HL-60 (cell line): ENCODE data around the gene FAM83C.

ENCODE experiments used
- DNase-seq, 2 experiments: peaks; one replicate each; pipeline ENCODE4 v3.0.0-alpha.2; 2010 to 2020; ENCODE audit warnings: low read depth in 1 of 2, low spot score in 1 of 2
- H3K27ac ChIP-seq: fragments of 250-450 bp; sonication (Bioruptor Pico); replicated peaks from 2 replicates; pipeline ENCODE4 v1.5.1; 2020; ENCODE audit warnings: mild to moderate bottlenecking, moderate library complexity
- H3K27me3 ChIP-seq: fragments of 250-450 bp; sonication (Bioruptor Pico); 2 replicates; pipeline ENCODE4 v1.5.1; 2021; ENCODE audit warnings: mild to moderate bottlenecking, moderate library complexity; ENCODE audit not compliant: insufficient read depth, poor library complexity, severe bottlenecking
- H3K4me3 ChIP-seq: replicated peaks from 2 replicates; pipeline ENCODE4 v1.5.1; 2011; ENCODE audit warnings: mild to moderate bottlenecking, control low read depth, low read length; ENCODE audit not compliant: insufficient read depth
- GABPA ChIP-seq: IDR thresholded peaks from 2 replicates; pipeline ENCODE4 v1.6.1; 2012; ENCODE audit warnings: low read depth
- POLR2AphosphoS5 ChIP-seq: IDR thresholded peaks from 2 replicates; pipeline ENCODE4 v1.6.1; 2012; ENCODE audit warnings: low read depth
- SPI1 ChIP-seq: IDR thresholded peaks from 2 replicates; pipeline ENCODE4 v1.6.1; 2012; ENCODE audit warnings: low read depth, mild to moderate bottlenecking, borderline replicate concordance
- TF ChIP-seq, protein P1 (sequence below): IDR thresholded peaks from 2 replicates; pipeline ENCODE4 v1.6.1; 2012; ENCODE audit warnings: low read depth; ENCODE audit not compliant: insufficient replicate concordance
- TF ChIP-seq, protein P2 (sequence below): IDR thresholded peaks from one replicate; pipeline ENCODE4 v1.5.1; 2011; ENCODE audit warnings: low read length, control low read depth, inconsistent platforms; ENCODE audit not compliant: insufficient read depth

FAM83C gene

DNA sequence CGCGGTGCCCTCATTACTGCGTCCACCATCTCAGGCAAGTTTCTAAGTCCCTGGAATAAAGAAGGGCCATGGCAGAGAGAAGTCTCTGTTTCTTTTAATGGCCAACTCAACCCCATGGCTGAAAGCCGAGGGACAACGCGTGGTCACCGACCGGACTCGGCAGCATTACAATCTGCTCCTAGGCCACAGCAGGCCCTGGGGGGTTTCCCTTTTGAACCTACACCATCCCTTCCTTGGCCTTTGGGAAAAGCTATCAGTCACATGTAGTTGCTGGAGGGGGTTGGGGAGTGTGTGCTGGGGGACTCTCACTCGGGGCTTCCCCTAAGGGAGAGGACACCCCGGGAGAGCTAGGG lies 11.1 kb upstream of the FAM83C start:
- Histone ChIP-seq H3K4me3 (no peak overlapping the region), H3K27ac (no peak overlapping the region), H3K27me3 (no peaks in the 10 kb centered on the region)
- TF ChIP-seq, protein P1, sequence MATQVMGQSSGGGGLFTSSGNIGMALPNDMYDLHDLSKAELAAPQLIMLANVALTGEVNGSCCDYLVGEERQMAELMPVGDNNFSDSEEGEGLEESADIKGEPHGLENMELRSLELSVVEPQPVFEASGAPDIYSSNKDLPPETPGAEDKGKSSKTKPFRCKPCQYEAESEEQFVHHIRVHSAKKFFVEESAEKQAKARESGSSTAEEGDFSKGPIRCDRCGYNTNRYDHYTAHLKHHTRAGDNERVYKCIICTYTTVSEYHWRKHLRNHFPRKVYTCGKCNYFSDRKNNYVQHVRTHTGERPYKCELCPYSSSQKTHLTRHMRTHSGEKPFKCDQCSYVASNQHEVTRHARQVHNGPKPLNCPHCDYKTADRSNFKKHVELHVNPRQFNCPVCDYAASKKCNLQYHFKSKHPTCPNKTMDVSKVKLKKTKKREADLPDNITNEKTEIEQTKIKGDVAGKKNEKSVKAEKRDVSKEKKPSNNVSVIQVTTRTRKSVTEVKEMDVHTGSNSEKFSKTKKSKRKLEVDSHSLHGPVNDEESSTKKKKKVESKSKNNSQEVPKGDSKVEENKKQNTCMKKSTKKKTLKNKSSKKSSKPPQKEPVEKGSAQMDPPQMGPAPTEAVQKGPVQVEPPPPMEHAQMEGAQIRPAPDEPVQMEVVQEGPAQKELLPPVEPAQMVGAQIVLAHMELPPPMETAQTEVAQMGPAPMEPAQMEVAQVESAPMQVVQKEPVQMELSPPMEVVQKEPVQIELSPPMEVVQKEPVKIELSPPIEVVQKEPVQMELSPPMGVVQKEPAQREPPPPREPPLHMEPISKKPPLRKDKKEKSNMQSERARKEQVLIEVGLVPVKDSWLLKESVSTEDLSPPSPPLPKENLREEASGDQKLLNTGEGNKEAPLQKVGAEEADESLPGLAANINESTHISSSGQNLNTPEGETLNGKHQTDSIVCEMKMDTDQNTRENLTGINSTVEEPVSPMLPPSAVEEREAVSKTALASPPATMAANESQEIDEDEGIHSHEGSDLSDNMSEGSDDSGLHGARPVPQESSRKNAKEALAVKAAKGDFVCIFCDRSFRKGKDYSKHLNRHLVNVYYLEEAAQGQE: no peak
- no peak for TF ChIP-seq POLR2AphosphoS5
- TF ChIP-seq, protein P2, sequence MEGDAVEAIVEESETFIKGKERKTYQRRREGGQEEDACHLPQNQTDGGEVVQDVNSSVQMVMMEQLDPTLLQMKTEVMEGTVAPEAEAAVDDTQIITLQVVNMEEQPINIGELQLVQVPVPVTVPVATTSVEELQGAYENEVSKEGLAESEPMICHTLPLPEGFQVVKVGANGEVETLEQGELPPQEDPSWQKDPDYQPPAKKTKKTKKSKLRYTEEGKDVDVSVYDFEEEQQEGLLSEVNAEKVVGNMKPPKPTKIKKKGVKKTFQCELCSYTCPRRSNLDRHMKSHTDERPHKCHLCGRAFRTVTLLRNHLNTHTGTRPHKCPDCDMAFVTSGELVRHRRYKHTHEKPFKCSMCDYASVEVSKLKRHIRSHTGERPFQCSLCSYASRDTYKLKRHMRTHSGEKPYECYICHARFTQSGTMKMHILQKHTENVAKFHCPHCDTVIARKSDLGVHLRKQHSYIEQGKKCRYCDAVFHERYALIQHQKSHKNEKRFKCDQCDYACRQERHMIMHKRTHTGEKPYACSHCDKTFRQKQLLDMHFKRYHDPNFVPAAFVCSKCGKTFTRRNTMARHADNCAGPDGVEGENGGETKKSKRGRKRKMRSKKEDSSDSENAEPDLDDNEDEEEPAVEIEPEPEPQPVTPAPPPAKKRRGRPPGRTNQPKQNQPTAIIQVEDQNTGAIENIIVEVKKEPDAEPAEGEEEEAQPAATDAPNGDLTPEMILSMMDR: no peak
- no peak for TF ChIP-seq SPI1
- TF ChIP-seq GABPA: no peak
- DNase-seq: no peak

DNA sequence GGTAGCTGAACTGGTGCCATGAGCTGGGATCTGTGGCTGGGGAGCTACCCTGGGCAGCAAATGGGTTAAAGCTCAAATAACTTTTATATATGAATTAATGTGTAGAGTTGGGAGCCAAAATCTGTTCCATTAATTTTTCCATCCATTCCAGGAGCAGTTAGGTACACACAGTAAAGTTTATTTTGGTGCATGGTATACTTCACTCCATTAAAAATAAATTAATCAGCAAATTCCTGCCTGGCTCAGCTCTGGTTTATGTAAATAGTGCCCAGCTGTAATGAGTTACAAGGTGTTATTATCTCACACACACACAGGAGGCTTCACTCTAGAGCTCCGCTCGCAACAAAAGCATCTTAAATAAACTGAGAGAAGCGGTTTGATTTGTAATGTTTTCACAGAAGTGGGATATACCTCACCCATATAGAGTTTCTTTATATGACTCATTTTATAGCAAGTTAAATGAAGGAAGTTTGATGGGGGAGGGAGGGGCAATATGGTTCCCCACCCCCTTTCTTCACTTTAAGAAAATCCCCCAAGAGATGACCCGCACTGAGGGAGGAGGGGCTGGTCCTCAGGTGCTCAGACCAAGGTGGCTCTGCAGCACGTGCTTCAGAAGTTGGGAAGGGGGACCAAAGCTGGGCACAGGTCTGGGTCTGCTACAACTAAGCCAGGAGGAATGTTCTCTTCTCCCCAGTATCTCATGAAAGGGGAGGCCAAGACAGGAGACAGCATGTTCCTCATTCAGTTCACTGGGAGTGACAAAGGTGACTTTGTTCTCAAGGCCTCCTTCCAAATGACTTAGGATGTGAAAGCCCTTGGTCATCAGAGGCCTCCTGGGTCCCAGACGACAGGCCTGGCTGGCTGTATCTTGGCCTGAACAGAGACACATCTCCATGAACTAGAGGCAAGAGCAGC lies 10.5 kb upstream of the FAM83C start:
- no peak overlapping the region for H3K27ac ChIP-seq
- TF ChIP-seq, protein P2: no peak
- TF ChIP-seq, protein P1: no peak
- TF ChIP-seq GABPA (no peak), POLR2AphosphoS5 (no peak), SPI1 (no peak)
- no peak for DNase-seq
- no peaks in the 10 kb centered on the region for H3K27me3 ChIP-seq
- no peak overlapping the region for H3K4me3 ChIP-seq

DNA sequence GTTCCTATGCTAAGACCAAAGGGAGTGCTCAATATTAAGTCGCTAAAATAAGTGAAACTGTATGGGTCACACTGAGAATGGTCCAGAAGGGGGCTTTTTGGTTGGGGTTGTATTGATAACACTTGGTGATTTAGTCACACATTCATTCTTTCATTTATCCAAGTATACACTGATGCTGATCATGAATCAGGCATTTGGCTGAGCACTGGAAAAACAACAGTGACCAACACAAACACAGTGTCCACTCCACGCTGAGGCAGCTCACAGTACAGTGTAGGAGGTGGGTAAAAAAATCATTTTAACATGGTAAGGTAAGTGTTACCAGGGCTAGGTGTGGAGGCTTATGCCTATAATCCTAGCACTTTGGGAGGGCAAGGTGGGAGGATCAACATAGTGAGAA lies 9.2 kb upstream of the FAM83C start:
- H3K4me3 ChIP-seq: no peak overlapping the region
- H3K27me3 ChIP-seq: no peaks in the 10 kb centered on the region
- H3K27ac ChIP-seq: no peak overlapping the region
- TF ChIP-seq, protein P2: no peak
- no peak for TF ChIP-seq GABPA
- TF ChIP-seq, protein P1: no peak
- TF ChIP-seq SPI1: no peak
- no peak for TF ChIP-seq POLR2AphosphoS5
- DNase-seq: no peak
